H9 (cell line): ENCODE data around the gene HLA-DOB. TPM values are rescaled to one million over a fixed set of nuclear protein-coding genes. Genes with fewer than 3 reads are reported as not detected.

ENCODE experiments used
- DNase-seq: peaks from one replicate; pipeline ENCODE4 v3.0.0-alpha.2; 2017
- H2AFZ ChIP-seq: one replicate; pipeline ENCODE4 v1.6.1; 2013; ENCODE audit warnings: mild to moderate bottlenecking, low read length, control low read depth, moderate library complexity
- H2AK5ac ChIP-seq: 2 replicates; pipeline ENCODE4 v1.6.1; 2013; ENCODE audit warnings: low read length, control low read depth, mixed read lengths; ENCODE audit not compliant: insufficient read length
- H2BK120ac ChIP-seq: one replicate; pipeline ENCODE4 v1.6.1; 2013; ENCODE audit warnings: low read depth, mild to moderate bottlenecking, low read length, control low read depth, inconsistent platforms; ENCODE audit not compliant: poor library complexity, severe bottlenecking
- H2BK12ac ChIP-seq: 2 replicates; pipeline ENCODE4 v1.6.1; 2013; ENCODE audit warnings: low read length, control low read depth, mixed read lengths, low read depth; ENCODE audit not compliant: insufficient read length
- H2BK15ac ChIP-seq: 2 replicates; pipeline ENCODE4 v1.6.1; 2013; ENCODE audit warnings: low read depth, low read length, control low read depth
- H2BK20ac ChIP-seq: one replicate; pipeline ENCODE4 v1.6.1; 2013; ENCODE audit warnings: low read depth, mild to moderate bottlenecking, low read length, control low read depth, inconsistent platforms; ENCODE audit not compliant: poor library complexity, severe bottlenecking
- H2BK5ac ChIP-seq: 2 replicates; pipeline ENCODE4 v1.6.1; 2013; ENCODE audit warnings: low read length, control low read depth, mixed read lengths; ENCODE audit not compliant: insufficient read length
- H3K14ac ChIP-seq: 2 replicates; pipeline ENCODE4 v1.6.1; 2013; ENCODE audit warnings: low read length, control low read depth; ENCODE audit not compliant: insufficient read depth
- H3K18ac ChIP-seq: 2 replicates; pipeline ENCODE4 v1.6.1; 2013; ENCODE audit warnings: low read depth, mild to moderate bottlenecking, mixed read lengths, low read length, control low read depth; ENCODE audit not compliant: insufficient read length
- H3K23ac ChIP-seq: 2 replicates; pipeline ENCODE4 v1.6.1; 2013; ENCODE audit warnings: low read length, control low read depth, mixed read lengths, low read depth; ENCODE audit not compliant: insufficient read length
- H3K23me2 ChIP-seq: 2 replicates; pipeline ENCODE4 v1.6.1; 2013; ENCODE audit warnings: low read depth, mild to moderate bottlenecking, mixed read lengths, low read length, control low read depth; ENCODE audit not compliant: insufficient read length, poor library complexity, severe bottlenecking
- H3K27ac ChIP-seq: 2 replicates; pipeline ENCODE4 v1.5.1; 2013; ENCODE audit warnings: low read length, control low read depth, mixed read lengths, low read depth; ENCODE audit not compliant: insufficient read length
- H3K27me3 ChIP-seq: 2 replicates; pipeline ENCODE4 v1.6.1; 2013; ENCODE audit warnings: low read length, control low read depth, inconsistent platforms; ENCODE audit not compliant: insufficient read depth
- H3K4ac ChIP-seq: 2 replicates; pipeline ENCODE4 v1.6.1; 2013; ENCODE audit warnings: low read depth, mild to moderate bottlenecking, control low read depth, inconsistent platforms, low read length, moderate library complexity
- H3K4me1 ChIP-seq: 2 replicates; pipeline ENCODE4 v1.6.1; 2013; ENCODE audit warnings: low read length, control low read depth, inconsistent platforms; ENCODE audit not compliant: insufficient read depth
- H3K4me2 ChIP-seq: 2 replicates; pipeline ENCODE4 v1.6.1; 2013; ENCODE audit warnings: low read length, control low read depth, mixed read lengths; ENCODE audit not compliant: insufficient read length, insufficient read depth
- H3K56ac ChIP-seq: 2 replicates; pipeline ENCODE4 v1.6.1; 2013; ENCODE audit warnings: low read depth, mild to moderate bottlenecking, mixed read lengths, low read length, control low read depth; ENCODE audit not compliant: insufficient read length
- H3K79me1 ChIP-seq: 2 replicates; pipeline ENCODE4 v1.6.1; 2013; ENCODE audit warnings: low read depth, mild to moderate bottlenecking, moderate library complexity, low read length, control low read depth, inconsistent platforms; ENCODE audit not compliant: insufficient read depth, poor library complexity, severe bottlenecking
- H3K79me2 ChIP-seq: 2 replicates; pipeline ENCODE4 v1.6.1; 2013; ENCODE audit warnings: low read length, control low read depth, inconsistent platforms; ENCODE audit not compliant: insufficient read depth
- H3K9ac ChIP-seq: 2 replicates; pipeline ENCODE4 v1.6.1; 2013; ENCODE audit warnings: low read length, control low read depth, mixed read lengths; ENCODE audit not compliant: insufficient read length; ENCODE audit errors: extremely low read depth
- H3K9me3 ChIP-seq: one replicate; pipeline ENCODE4 v1.6.1; 2013; ENCODE audit warnings: low read depth, low read length, inconsistent platforms; ENCODE audit not compliant: control insufficient read depth
- H3T11ph ChIP-seq: one replicate; pipeline ENCODE4 v1.6.1; 2013; ENCODE audit warnings: mild to moderate bottlenecking, low read length, control low read depth, inconsistent platforms
- H4K20me1 ChIP-seq: one replicate; pipeline ENCODE4 v1.6.1; 2013; ENCODE audit not compliant: control insufficient read depth, insufficient read length, insufficient read depth
- H4K5ac ChIP-seq: 2 replicates; pipeline ENCODE4 v1.6.1; 2013; ENCODE audit warnings: low read depth, mild to moderate bottlenecking, mixed read lengths, low read length, control low read depth; ENCODE audit not compliant: insufficient read length
- H4K8ac ChIP-seq: replicated peaks from 2 replicates; pipeline ENCODE4 v1.6.1; 2013; ENCODE audit warnings: low read length, control low read depth, mixed read lengths, low read depth; ENCODE audit not compliant: insufficient read length
- H4K91ac ChIP-seq: 2 replicates; pipeline ENCODE4 v1.6.1; 2013; ENCODE audit warnings: low read depth, mild to moderate bottlenecking, moderate library complexity, mixed read lengths, low read length, control low read depth; ENCODE audit not compliant: insufficient read length
- H3K27ac Mint-ChIP-seq, 3 experiments: 2 replicates in 2 of 3; 3 replicates in 1 of 3; pipeline ENCODE4 v1.8.0; 2020 to 2021; ENCODE audit warnings: mixed read lengths in 3 of 3, mild to moderate bottlenecking in 1 of 3, moderate library complexity in 1 of 3
- H3K27me3 Mint-ChIP-seq: 2 replicates; pipeline ENCODE4 v1.8.0; 2021; ENCODE audit warnings: low read depth, mild to moderate bottlenecking, moderate library complexity, mixed read lengths
- H3K36me3 Mint-ChIP-seq, 3 experiments: 2 replicates in 2 of 3; 3 replicates in 1 of 3; pipeline ENCODE4 v1.8.0; 2020 to 2021; ENCODE audit warnings: low read depth in 3 of 3, mixed read lengths in 3 of 3; ENCODE audit not compliant: insufficient read depth in 1 of 3
- H3K4me1 Mint-ChIP-seq, 2 experiments: 2 replicates each; pipeline ENCODE4 v1.8.0; 2020; ENCODE audit warnings: mixed read lengths in 2 of 2
- H3K4me3 Mint-ChIP-seq, 2 experiments: 2 replicates in 1 of 2; 3 replicates in 1 of 2; pipeline ENCODE4 v1.8.0; 2020 to 2021; ENCODE audit warnings: mild to moderate bottlenecking in 2 of 2, mixed read lengths in 2 of 2, moderate library complexity in 1 of 2
- H3K9me3 Mint-ChIP-seq, 2 experiments: 2 replicates in 1 of 2; 3 replicates in 1 of 2; pipeline ENCODE4 v1.8.0; 2020; ENCODE audit warnings: mild to moderate bottlenecking in 2 of 2, mixed read lengths in 2 of 2, moderate library complexity in 1 of 2
- WGBS: extraction: QIAGEN DNeasy Blood & Tissue Kit; methylation state at CpG from one replicate; pipeline ENCODE4 v1.1.7; 2013; ENCODE audit warnings: missing lambda C conversion rate, low lambda C conversion rate, mixed read lengths; ENCODE audit not compliant: insufficient read length; ENCODE audit errors: extremely low coverage; 5-methylcytosine and 5-hydroxymethylcytosine counted together
- total RNA-seq: library from RNA; stranded (reverse); gene quantifications from 2 replicates; pipeline ENCODE4 v1.2.1, GENCODE V29; 2021
- TF ChIP-seq, protein P1 (sequence below): fragments of 200-600 bp; sonication (generic); conservative IDR thresholded peaks from 3 replicates; pipeline ENCODE4 v1.8.0; 2021; ENCODE audit warnings: antibody characterized with exemption, mild to moderate bottlenecking

The HLA-DOB gene
- total RNA-seq, 1 experiment from 2014 or later: 0.20 TPM

DNA sequence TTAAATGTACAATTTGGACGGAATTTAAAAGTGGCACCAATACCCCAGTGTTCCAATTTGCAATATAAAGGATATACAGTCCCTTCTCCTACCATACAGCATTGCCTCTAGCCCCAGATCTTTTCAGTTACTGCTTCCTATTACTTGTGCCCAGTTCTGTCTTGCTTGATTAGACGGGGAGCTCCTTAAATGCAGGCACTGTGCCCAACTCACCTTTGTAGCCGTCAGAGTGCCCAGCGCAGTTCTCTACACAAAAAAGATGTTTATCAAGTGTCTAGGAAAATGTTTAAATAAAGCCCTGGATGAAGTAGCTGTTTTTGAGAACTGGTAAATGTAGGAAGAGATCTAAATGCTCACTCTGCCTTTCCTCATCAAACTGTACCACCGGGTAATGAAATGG lies 14.1 kb upstream of the HLA-DOB start:
- TF ChIP-seq, protein P1, sequence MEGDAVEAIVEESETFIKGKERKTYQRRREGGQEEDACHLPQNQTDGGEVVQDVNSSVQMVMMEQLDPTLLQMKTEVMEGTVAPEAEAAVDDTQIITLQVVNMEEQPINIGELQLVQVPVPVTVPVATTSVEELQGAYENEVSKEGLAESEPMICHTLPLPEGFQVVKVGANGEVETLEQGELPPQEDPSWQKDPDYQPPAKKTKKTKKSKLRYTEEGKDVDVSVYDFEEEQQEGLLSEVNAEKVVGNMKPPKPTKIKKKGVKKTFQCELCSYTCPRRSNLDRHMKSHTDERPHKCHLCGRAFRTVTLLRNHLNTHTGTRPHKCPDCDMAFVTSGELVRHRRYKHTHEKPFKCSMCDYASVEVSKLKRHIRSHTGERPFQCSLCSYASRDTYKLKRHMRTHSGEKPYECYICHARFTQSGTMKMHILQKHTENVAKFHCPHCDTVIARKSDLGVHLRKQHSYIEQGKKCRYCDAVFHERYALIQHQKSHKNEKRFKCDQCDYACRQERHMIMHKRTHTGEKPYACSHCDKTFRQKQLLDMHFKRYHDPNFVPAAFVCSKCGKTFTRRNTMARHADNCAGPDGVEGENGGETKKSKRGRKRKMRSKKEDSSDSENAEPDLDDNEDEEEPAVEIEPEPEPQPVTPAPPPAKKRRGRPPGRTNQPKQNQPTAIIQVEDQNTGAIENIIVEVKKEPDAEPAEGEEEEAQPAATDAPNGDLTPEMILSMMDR: no peak
- H3K27ac Mint-ChIP-seq: no peak overlapping the region
- H3K9me3 ChIP-seq: no peaks in the 10 kb centered on the region
- no peak overlapping the region for H4K8ac ChIP-seq
- no peak overlapping the region for H3K56ac ChIP-seq
- no peak overlapping the region for H2BK20ac ChIP-seq
- no peak overlapping the region for H3K23ac ChIP-seq
- H3T11ph ChIP-seq: no peak overlapping the region
- no peak for DNase-seq
- no peak overlapping the region for H2BK15ac ChIP-seq
- H3K4me1 Mint-ChIP-seq: peaks cover 4 to 8% of the 10 kb centered on the region in 2 experiments; a peak in 3 of 4 replicates
- no peaks in the 10 kb centered on the region for H3K23me2 ChIP-seq
- H3K4me1 ChIP-seq: no peaks in the 10 kb centered on the region
- no peak overlapping the region for H2BK120ac ChIP-seq
- no peaks in the 10 kb centered on the region for H3K79me1 ChIP-seq
- no peak overlapping the region for H2AK5ac ChIP-seq
- H3K79me2 ChIP-seq: no peaks in the 10 kb centered on the region
- H2BK5ac ChIP-seq: no peak overlapping the region
- H2BK12ac ChIP-seq: no peak overlapping the region
- no peaks in the 10 kb centered on the region for H3K9me3 Mint-ChIP-seq
- H3K27me3 Mint-ChIP-seq: no peaks in the 10 kb centered on the region
- H2AFZ ChIP-seq: no peak overlapping the region
- no peak overlapping the region for H3K18ac ChIP-seq
- no peak overlapping the region for H3K27ac ChIP-seq
- H3K27me3 ChIP-seq: no peaks in the 10 kb centered on the region
- peaks cover 7 to 19% (median 11%) of the 10 kb centered on the region in 3 experiments; a peak in 5 of 7 replicates for H3K36me3 Mint-ChIP-seq
- no peaks in the 10 kb centered on the region for H4K20me1 ChIP-seq
- H3K4ac ChIP-seq: no peak overlapping the region
- no peak overlapping the region for H3K14ac ChIP-seq
- H3K4me3 Mint-ChIP-seq: no peak overlapping the region
- H4K5ac ChIP-seq: no peak overlapping the region
- no peak overlapping the region for H3K9ac ChIP-seq
- H3K4me2 ChIP-seq: no peak overlapping the region
- no peak overlapping the region for H4K91ac ChIP-seq
- WGBS: no CpG with 5 or more reads among the region's 5 CpGs
